HepG2 (cell line): Measurements from ENCODE around the gene PAQR7. TPM values are rescaled to one million over a fixed set of nuclear protein-coding genes. Genes with fewer than 3 reads are reported as not detected.

ENCODE experiments used
- AHDC1 ChIP-seq: sonication (generic); formaldehyde crosslinking; IDR thresholded peaks from 2 replicates; pipeline ENCODE4 v1.5.1; 2020; ENCODE audit warnings: mild to moderate bottlenecking, missing genetic modification reagents, borderline replicate concordance
- DZIP1 ChIP-seq: sonication (generic); formaldehyde crosslinking; IDR thresholded peaks from 2 replicates; pipeline ENCODE4 v1.5.0; 2020; ENCODE audit warnings: mild to moderate bottlenecking, missing genetic modification reagents
- HOXD1 ChIP-seq: sonication (generic); formaldehyde crosslinking; IDR thresholded peaks from 2 replicates; pipeline ENCODE4 v1.5.0; 2020; ENCODE audit warnings: missing genetic modification reagents
- KDM1A ChIP-seq: IDR thresholded peaks from 2 replicates; pipeline ENCODE4 v1.6.1; 2016; ENCODE audit warnings: missing compliant biosample characterization
- KLF12 ChIP-seq: sonication (generic); formaldehyde crosslinking; IDR thresholded peaks from 2 replicates; pipeline ENCODE4 v1.4.0; 2020; ENCODE audit warnings: missing genetic modification reagents, borderline replicate concordance
- MLLT10 ChIP-seq: sonication (generic); formaldehyde crosslinking; IDR thresholded peaks from 2 replicates; pipeline ENCODE4 v1.4.0; 2020; ENCODE audit warnings: missing genetic modification reagents
- PITX1 ChIP-seq: sonication (generic); formaldehyde crosslinking; IDR thresholded peaks from 2 replicates; pipeline ENCODE4 v1.5.1; 2020; ENCODE audit warnings: mild to moderate bottlenecking, missing genetic modification reagents
- TRAFD1 ChIP-seq: sonication (generic); formaldehyde crosslinking; IDR thresholded peaks from 2 replicates; pipeline ENCODE4 v1.5.1; 2020; ENCODE audit warnings: missing genetic modification reagents, mild to moderate bottlenecking, borderline replicate concordance
- ZNF512 ChIP-seq: sonication (generic); formaldehyde crosslinking; IDR thresholded peaks from 2 replicates; pipeline ENCODE4 v1.4.0; 2020; ENCODE audit warnings: mild to moderate bottlenecking, missing genetic modification reagents
- ZNF687 ChIP-seq: sonication (generic); formaldehyde crosslinking; IDR thresholded peaks from 2 replicates; pipeline ENCODE4 v1.5.1; 2020; ENCODE audit warnings: mild to moderate bottlenecking, missing genetic modification reagents, moderate library complexity
- ZNF777 ChIP-seq: sonication (generic); formaldehyde crosslinking; IDR thresholded peaks from 2 replicates; pipeline ENCODE4 v1.4.0; 2020; ENCODE audit warnings: missing genetic modification reagents
- polyA plus RNA-seq, 8 experiments: library from polyadenylated mRNA; depleted of rRNA in 3 of 8; stranded (reverse) in 7 of 8; unstranded in 1 of 8; fragments of >200 nt; fragmentation: Illumina TruSeq in 4 of 8; extraction: Trizol in 4 of 8; gene quantifications; 2 replicates each; pipeline versions ENCODE4 v1.2.1 to v1.2.3, GENCODE V29; 2011 to 2016; ENCODE audit warnings: low read depth in 4 of 8, missing spikeins in 1 of 8, mixed read lengths in 1 of 8; ENCODE audit not compliant: insufficient read depth in 1 of 8
- total RNA-seq, 5 experiments: library from RNA; depleted of rRNA; stranded (reverse); fragments of >200 nt; fragmentation: Illumina TruSeq; extraction: Trizol; gene quantifications; 2 replicates each; pipeline ENCODE4 v1.2.3, GENCODE V29; 2016; ENCODE audit warnings: low read depth in 1 of 5

PAQR7 gene
- total and polyA plus RNA-seq, 2 of the 13 experiments (the other 11 are each of a cell fraction or from before 2014, with no cell fraction given): 13.2 to 16.6 TPM

GRCh38 chr1:25871704-25872494 lies 3.6 kb downstream of the PAQR7 start (continued):
- TF ChIP-seq DZIP1 (CRISPR knock-in tag): no peak
- TF ChIP-seq TRAFD1 (CRISPR knock-in tag): no peak
- TF ChIP-seq MLLT10 (CRISPR knock-in tag): no peak
- TF ChIP-seq HOXD1 (CRISPR knock-in tag): no peak
- TF ChIP-seq KDM1A (CRISPR knock-in tag): peak; percentile 27; the same call in 1 of the 2 replicates
- peak; percentile 47; the same call in 1 of the 2 replicates for TF ChIP-seq ZNF687 (CRISPR knock-in tag)
- TF ChIP-seq PITX1: 0 out of 2 replicates have a peak, but pooled peaks have one; percentile 27
- 0 out of 2 replicates have a peak, but pooled peaks have one; percentile 40 for TF ChIP-seq ZNF777 (CRISPR knock-in tag)
- TF ChIP-seq AHDC1 (CRISPR knock-in tag): peak; percentile 23; the same call in 1 of the 2 replicates
- no peak for TF ChIP-seq ZNF512 (CRISPR knock-in tag)
- TF ChIP-seq KLF12 (CRISPR knock-in tag): no peak
